CD14-positive monocyte (primary cell): Measurements from ENCODE around the gene KRT79. TPM values are rescaled to one million over a fixed set of nuclear protein-coding genes. Genes with fewer than 3 reads are reported as not detected.

ENCODE experiments used
- DNase-seq, 3 donors: peaks; one replicate each; pipeline ENCODE4 v3.0.0-alpha.2; 2011 to 2022
- H2AFZ ChIP-seq: 2 replicates; pipeline ENCODE4 v1.6.0; 2012; ENCODE audit warnings: mild to moderate bottlenecking, low read depth, low read length, inconsistent platforms; ENCODE audit not compliant: insufficient read depth, poor library complexity, severe bottlenecking
- H3K27ac ChIP-seq, 2 donors: 1 replicate in 1 of 2; 2 replicates in 1 of 2; pipeline ENCODE4 v1.5.1; 2012 to 2013; ENCODE audit warnings: low read length in 2 of 2, control low read depth in 1 of 2, inconsistent platforms in 1 of 2, low read depth in 1 of 2, mild to moderate bottlenecking in 1 of 2
- H3K27me3 ChIP-seq, 2 donors: one replicate each; pipeline versions ENCODE4 v1.6.0 to v1.6.1; 2011 to 2013; ENCODE audit warnings: low read length in 2 of 2; ENCODE audit not compliant: control insufficient read depth in 2 of 2, insufficient read depth in 2 of 2
- H3K36me3 ChIP-seq, 2 donors: replicated peaks in 1 of 2; 1 replicate in 1 of 2; 2 replicates in 1 of 2; pipeline versions ENCODE4 v1.5.1 to v1.6.1; 2012 to 2013; ENCODE audit warnings: low read length in 2 of 2, control low read depth in 1 of 2, inconsistent platforms in 1 of 2, mild to moderate bottlenecking in 1 of 2; ENCODE audit not compliant: insufficient read depth in 2 of 2, control insufficient read depth in 1 of 2
- H3K4me1 ChIP-seq, 2 donors: 1 replicate in 1 of 2; 2 replicates in 1 of 2; pipeline versions ENCODE4 v1.5.1 to v1.6.1; 2012 to 2013; ENCODE audit warnings: low read length in 2 of 2, control low read depth in 1 of 2, inconsistent platforms in 1 of 2, mild to moderate bottlenecking in 1 of 2, moderate library complexity in 1 of 2; ENCODE audit not compliant: insufficient read depth in 2 of 2, control insufficient read depth in 1 of 2
- H3K4me2 ChIP-seq: replicated peaks from 2 replicates; pipeline ENCODE3; 2012; ENCODE audit warnings: low read length, moderate library complexity, mild to moderate bottlenecking; ENCODE audit not compliant: poor library complexity, severe bottlenecking; ENCODE audit errors: extremely low read depth
- H3K4me3 ChIP-seq, 3 experiments: fragments of 200-600 bp in 1 of 3; sonication (generic) in 1 of 3; replicated peaks in 1 of 3; 1 replicate in 2 of 3; 2 replicates in 1 of 3; pipeline ENCODE4 v1.5.1; 2011 to 2013; ENCODE audit warnings: low read length in 3 of 3, mild to moderate bottlenecking in 3 of 3, control low read depth in 2 of 3, low read depth in 2 of 3, inconsistent platforms in 1 of 3, moderate library complexity in 1 of 3
- H3K79me2 ChIP-seq: 2 replicates; pipeline ENCODE4 v1.6.0; 2012; ENCODE audit warnings: mild to moderate bottlenecking, control low read depth, inconsistent platforms, low read length, moderate library complexity; ENCODE audit not compliant: insufficient read depth
- H3K9ac ChIP-seq: 2 replicates; pipeline ENCODE4 v1.6.0; 2017; ENCODE audit warnings: low read length, mild to moderate bottlenecking; ENCODE audit not compliant: insufficient read depth, poor library complexity, severe bottlenecking
- H3K9me3 ChIP-seq, 2 donors: replicated peaks in 1 of 2; 1 replicate in 1 of 2; 2 replicates in 1 of 2; pipeline versions ENCODE4 v1.5.1 to v1.6.1; 2012 to 2013; ENCODE audit warnings: low read length in 2 of 2, control low read depth in 1 of 2; ENCODE audit not compliant: control insufficient read depth in 1 of 2, insufficient read depth in 1 of 2
- H4K20me1 ChIP-seq: 2 replicates; pipeline ENCODE4 v1.6.0; 2012; ENCODE audit warnings: mild to moderate bottlenecking, low read length, control low read depth, moderate library complexity; ENCODE audit not compliant: insufficient read depth
- H3K27ac Mint-ChIP-seq, 7 donors: one replicate each; pipeline ENCODE4 v1.8.0; 2020; ENCODE audit warnings: mild to moderate bottlenecking in 7 of 7, mixed read lengths in 7 of 7, moderate library complexity in 6 of 7, inconsistent platforms in 2 of 7
- H3K27me3 Mint-ChIP-seq, 3 donors: one replicate each; pipeline ENCODE4 v1.8.0; 2021 to 2022; ENCODE audit warnings: low read depth in 3 of 3, mild to moderate bottlenecking in 3 of 3, mixed read lengths in 3 of 3, moderate library complexity in 3 of 3, inconsistent platforms in 1 of 3
- H3K36me3 Mint-ChIP-seq, 2 donors: one replicate each; pipeline ENCODE4 v1.8.0; 2020; ENCODE audit warnings: mixed read lengths in 2 of 2, inconsistent platforms in 1 of 2, mild to moderate bottlenecking in 1 of 2
- H3K4me1 Mint-ChIP-seq: one replicate; pipeline ENCODE4 v1.8.0; 2020; ENCODE audit warnings: mild to moderate bottlenecking, mixed read lengths
- H3K4me3 Mint-ChIP-seq, 2 donors: one replicate each; pipeline ENCODE4 v1.8.0; 2020; ENCODE audit warnings: mild to moderate bottlenecking in 2 of 2, mixed read lengths in 2 of 2, moderate library complexity in 1 of 2
- H3K9me3 Mint-ChIP-seq, 7 donors: one replicate each; pipeline ENCODE4 v1.8.0; 2020 to 2022; ENCODE audit warnings: mixed read lengths in 7 of 7, mild to moderate bottlenecking in 6 of 7, moderate library complexity in 6 of 7, inconsistent platforms in 2 of 7
- CTCF ChIP-seq: fragments of 200-600 bp; IDR thresholded peaks from one replicate; pipeline ENCODE4 v1.8.0; 2022; ENCODE audit warnings: antibody characterized with exemption, mild to moderate bottlenecking
- WGBS: methylation state at CpG from one replicate; pipeline ENCODE4 v1.1.5; 2013; ENCODE audit warnings: missing lambda C conversion rate; ENCODE audit not compliant: insufficient coverage; 5-methylcytosine and 5-hydroxymethylcytosine counted together
- intact Hi-C, 2 donors: fragments of 100-400 bp; cut with micrococcal nuclease; formaldehyde crosslinking; loops; one replicate each; pipeline versions ENCODE4 v1.15.0 to v1.15.1; 2023
- polyA plus RNA-seq, 3 donors: library from polyadenylated mRNA; depleted of rRNA in 1 of 3; unstranded in 2 of 3; stranded (reverse) in 1 of 3; fragments of 300-500 nt in 2 of 3; fragments of >200 nt in 1 of 3; fragmentation: Illumina TruSeq in 2 of 3; gene quantifications; 1 replicate in 2 of 3; 2 replicates in 1 of 3; pipeline ENCODE4 v1.2.3, GENCODE V29; 2012 to 2021

KRT79 gene
- polyA plus RNA-seq, 3 donors: not detected

- intact Hi-C loops: no loop called here
- H3K4me3 Mint-ChIP-seq: no peak overlapping the region
- no peak overlapping the region for H3K4me3 ChIP-seq
- H3K9me3 ChIP-seq: no peaks in the 10 kb centered on the region
- H3K27me3 Mint-ChIP-seq: peaks cover 4 to 20% (median 12%) of the 10 kb centered on the region in 3 donors
- H3K9ac ChIP-seq: no peak overlapping the region
- H4K20me1 ChIP-seq: no peaks in the 10 kb centered on the region
- no peak overlapping the region for H3K27ac Mint-ChIP-seq
- no peaks in the 10 kb centered on the region for H3K4me1 Mint-ChIP-seq
- H3K79me2 ChIP-seq: no peaks in the 10 kb centered on the region
- H3K36me3 Mint-ChIP-seq: no peaks in the 10 kb centered on the region
- TF ChIP-seq CTCF: no peak
- H3K27ac ChIP-seq: no peak overlapping the region
- H2AFZ ChIP-seq: no peak overlapping the region
- H3K27me3 ChIP-seq: peaks cover 0 to 2% of the 10 kb centered on the region in 2 donors
- no peak for DNase-seq
- H3K4me1 ChIP-seq: no peaks in the 10 kb centered on the region
- 74% methylated on average over 3 of the region's 3 CpGs for WGBS
- H3K4me2 ChIP-seq: no peak overlapping the region
- no peaks in the 10 kb centered on the region for H3K36me3 ChIP-seq
- peaks cover 0 to 1% (median 0%) of the 10 kb centered on the region in 7 donors for H3K9me3 Mint-ChIP-seq
Observed at GRCh38 chr12:52772772-52773171, 61.3 kb downstream of the KRT79 start.

- Histone ChIP-seq H2AFZ (no peak overlapping the region), H3K4me2 (no peak overlapping the region), H3K4me3 (no peak overlapping the region), H4K20me1 (no peaks in the 10 kb centered on the region), H3K79me2 (no peaks in the 10 kb centered on the region), H3K36me3 (no peaks in the 10 kb centered on the region), H3K9ac (no peak overlapping the region), H3K4me1 (no peaks in the 10 kb centered on the region), H3K27me3 (peaks cover 0 to 2% of the 10 kb centered on the region in 2 donors), H3K27ac (no peak overlapping the region), H3K9me3 (no peaks in the 10 kb centered on the region)
- Mint-ChIP-seq H3K4me3 (no peak overlapping the region), H3K9me3 (peaks cover 0 to 1% (median 0%) of the 10 kb centered on the region in 7 donors), H3K27ac (no peak overlapping the region), H3K27me3 (peaks cover 3 to 19% (median 12%) of the 10 kb centered on the region in 3 donors), H3K36me3 (no peaks in the 10 kb centered on the region), H3K4me1 (no peaks in the 10 kb centered on the region)
- DNase-seq: no peak
- WGBS: 96% methylated on average over 4 of the region's 4 CpGs
- intact Hi-C loops: no loop called here
- TF ChIP-seq CTCF: no peak
Observed at GRCh38 chr12:52772188-52772587, 61.9 kb downstream of the KRT79 start.
